Suprapubic skin (tissue), 3 donors: ENCODE results near the gene GPHA2.

Experiments
- CTCF ChIP-seq, 2 donors: fragments of 200-600 bp in 1 of 2; fragments of 450-650 bp in 1 of 2; sonication (generic) in 1 of 2; IDR thresholded peaks; one replicate each; pipeline ENCODE4 v1.5.1; 2016 to 2019; ENCODE audit warnings: antibody characterized with exemption in 2 of 2, mild to moderate bottlenecking in 1 of 2, moderate library complexity in 1 of 2
- POLR2AphosphoS5 ChIP-seq, 3 donors: sonication (generic); formaldehyde crosslinking; IDR thresholded peaks; one replicate each; pipeline ENCODE4 v1.6.1; 2017; ENCODE audit warnings: antibody characterized with exemption in 3 of 3

- TF ChIP-seq CTCF (IDR thresholded peaks at IDR 0.05) (no peak), POLR2AphosphoS5 (IDR thresholded peaks at IDR 0.05) (no peak)
Measured at GRCh38 chr11:64892838-64893193, 42.9 kb downstream of the GPHA2 start.
